Fibroblast of lung (primary cell): Measurements from ENCODE around the gene ANKRD18B. TPM values are rescaled to one million over a fixed set of nuclear protein-coding genes. Genes with fewer than 3 reads are reported as not detected.
"Not testable (repeated sequence)": the region's sequence is repeated elsewhere in the genome, so short reads cannot be mapped to it uniquely, and the experiment has no call there.

Source experiments
- DNase-seq, 2 donors: peaks; one replicate each; pipeline versions ENCODE4 v3.0.0 to v3.0.0-alpha.2; 2010; ENCODE audit warnings: low read depth in 2 of 2
- H2AFZ ChIP-seq: 2 replicates; pipeline ENCODE4 v1.5.1; 2012; ENCODE audit warnings: low read length, control low read depth, inconsistent platforms
- H3K27ac ChIP-seq: 2 replicates; pipeline ENCODE4 v1.5.1; 2011; ENCODE audit warnings: low read length, control low read depth; ENCODE audit not compliant: insufficient read depth
- H3K27me3 ChIP-seq: 2 replicates; pipeline ENCODE4 v1.5.1; 2011; ENCODE audit warnings: mild to moderate bottlenecking, low read length; ENCODE audit not compliant: control insufficient read depth, insufficient read depth
- H3K36me3 ChIP-seq: 2 replicates; pipeline ENCODE4 v1.5.1; 2011; ENCODE audit warnings: low read length; ENCODE audit not compliant: control insufficient read depth, insufficient read depth
- H3K4me1 ChIP-seq: 2 replicates; pipeline ENCODE4 v1.5.1; 2011; ENCODE audit warnings: low read length; ENCODE audit not compliant: control insufficient read depth, insufficient read depth; ENCODE audit errors: extremely low read depth
- H3K4me2 ChIP-seq: 2 replicates; pipeline ENCODE4 v1.5.1; 2011; ENCODE audit warnings: low read length, control low read depth; ENCODE audit not compliant: insufficient read depth; ENCODE audit errors: extremely low read depth
- H3K4me3 ChIP-seq, 4 experiments: fragments of 200-600 bp in 1 of 4; sonication (generic) in 1 of 4; replicated peaks in 1 of 4; 2 replicates each; pipeline ENCODE4 v1.5.1; 2011 to 2016; ENCODE audit warnings: low read length in 4 of 4, low read depth in 3 of 4, mild to moderate bottlenecking in 3 of 4, control low read depth in 2 of 4, inconsistent platforms in 1 of 4, mixed read lengths in 1 of 4; ENCODE audit not compliant: insufficient read depth in 1 of 4; ENCODE audit errors: control extremely low read depth in 1 of 4
- H3K79me2 ChIP-seq: 2 replicates; pipeline ENCODE4 v1.5.1; 2012; ENCODE audit warnings: mild to moderate bottlenecking, low read length, inconsistent platforms; ENCODE audit not compliant: control insufficient read depth, insufficient read depth
- H3K9ac ChIP-seq: 2 replicates; pipeline ENCODE4 v1.5.1; 2011; ENCODE audit warnings: mild to moderate bottlenecking, low read length, control low read depth; ENCODE audit not compliant: insufficient read depth
- H3K9me3 ChIP-seq: 2 replicates; pipeline ENCODE4 v1.5.1; 2012; ENCODE audit warnings: low read depth, low read length; ENCODE audit not compliant: control insufficient read depth, insufficient read depth
- H4K20me1 ChIP-seq: 2 replicates; pipeline ENCODE4 v1.5.1; 2011; ENCODE audit warnings: low read length; ENCODE audit not compliant: control insufficient read depth, insufficient read depth; ENCODE audit errors: extremely low read depth
- EZH2 ChIP-seq: IDR thresholded peaks from 2 replicates; pipeline ENCODE4 v1.5.1; 2012; ENCODE audit warnings: low read length, control low read depth, mild to moderate bottlenecking; ENCODE audit errors: missing control alignments
- polyA plus RNA-seq, 2 donors: library from polyadenylated mRNA; depleted of rRNA in 1 of 2; stranded (reverse) in 1 of 2; unstranded in 1 of 2; fragments of >200 nt; gene quantifications; 2 replicates each; pipeline ENCODE4 v1.2.1, GENCODE V29; 2011 to 2012; ENCODE audit warnings: missing spikeins in 1 of 2
- total RNA-seq: library from RNA; depleted of rRNA; stranded (reverse); fragments of >200 nt; gene quantifications from 2 replicates; pipeline ENCODE4 v1.2.1, GENCODE V29; 2014
- TF ChIP-seq, protein P1 (sequence below), 2 donors: IDR thresholded peaks in 1 of 2; conservative IDR thresholded peaks in 1 of 2; 1 replicate in 1 of 2; 2 replicates in 1 of 2; pipeline ENCODE4 v1.5.1; 2011 to 2012; ENCODE audit warnings: low read length in 2 of 2, control low read depth in 1 of 2, inconsistent platforms in 1 of 2, low read depth in 1 of 2, mild to moderate bottlenecking in 1 of 2

The ANKRD18B gene
- total and polyA plus RNA-seq, 2 donors (not counting 1 experiment from before 2014, with no cell fraction given), result 0.17 to 0.82 TPM

DNA sequence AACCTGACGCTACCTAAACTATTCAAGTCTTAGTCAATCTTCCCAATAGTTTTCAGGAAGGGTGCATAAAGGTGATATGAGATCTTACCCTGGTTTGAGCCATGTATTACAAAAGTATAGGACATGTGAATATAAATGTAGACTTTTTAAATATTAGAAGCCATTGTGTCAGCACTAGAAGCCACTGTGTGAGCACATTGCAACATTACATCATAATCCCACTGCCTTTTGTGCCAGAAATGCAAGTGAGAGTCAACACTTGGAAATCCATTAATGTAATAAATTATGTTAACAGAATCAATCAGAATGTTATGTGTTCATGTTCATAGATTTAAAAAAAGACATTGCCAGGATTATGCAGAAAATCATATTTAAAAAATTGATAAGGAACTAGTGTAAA, 7.7 kb upstream of the ANKRD18B start:
- not testable (repeated sequence) for H3K27me3 ChIP-seq, H3K79me2 ChIP-seq

GRCh38 chr9:33517373-33517772, 6.7 kb upstream of the ANKRD18B start:
- Histone ChIP-seq H4K20me1 (no peaks in the 10 kb centered on the region), H3K36me3 (no peaks in the 10 kb centered on the region), H3K4me2 (no peak overlapping the region), H3K27ac (no peak overlapping the region), H3K9ac (no peak overlapping the region), H2AFZ (no peak overlapping the region), H3K27me3 (no peaks in the 10 kb centered on the region), H3K4me3 (no peak overlapping the region), H3K4me1 (peaks cover 4% of the 10 kb centered on the region), H3K79me2 (no peaks in the 10 kb centered on the region), H3K9me3 (no peaks in the 10 kb centered on the region)
- no peak for TF ChIP-seq EZH2
- TF ChIP-seq, protein P1, sequence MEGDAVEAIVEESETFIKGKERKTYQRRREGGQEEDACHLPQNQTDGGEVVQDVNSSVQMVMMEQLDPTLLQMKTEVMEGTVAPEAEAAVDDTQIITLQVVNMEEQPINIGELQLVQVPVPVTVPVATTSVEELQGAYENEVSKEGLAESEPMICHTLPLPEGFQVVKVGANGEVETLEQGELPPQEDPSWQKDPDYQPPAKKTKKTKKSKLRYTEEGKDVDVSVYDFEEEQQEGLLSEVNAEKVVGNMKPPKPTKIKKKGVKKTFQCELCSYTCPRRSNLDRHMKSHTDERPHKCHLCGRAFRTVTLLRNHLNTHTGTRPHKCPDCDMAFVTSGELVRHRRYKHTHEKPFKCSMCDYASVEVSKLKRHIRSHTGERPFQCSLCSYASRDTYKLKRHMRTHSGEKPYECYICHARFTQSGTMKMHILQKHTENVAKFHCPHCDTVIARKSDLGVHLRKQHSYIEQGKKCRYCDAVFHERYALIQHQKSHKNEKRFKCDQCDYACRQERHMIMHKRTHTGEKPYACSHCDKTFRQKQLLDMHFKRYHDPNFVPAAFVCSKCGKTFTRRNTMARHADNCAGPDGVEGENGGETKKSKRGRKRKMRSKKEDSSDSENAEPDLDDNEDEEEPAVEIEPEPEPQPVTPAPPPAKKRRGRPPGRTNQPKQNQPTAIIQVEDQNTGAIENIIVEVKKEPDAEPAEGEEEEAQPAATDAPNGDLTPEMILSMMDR (conservative IDR thresholded peaks at IDR 0.05 in 1 of 2, IDR thresholded peaks at IDR 0.05 in 1 of 2; ENCODE audit: low read depth in 1 of 2, low read length in 2 of 2), result peak; percentile 55 to 70
- peak; percentile 42 to 66 for DNase-seq

More for the DNA sequence above, 7.7 kb upstream of the ANKRD18B start:
- H3K9ac ChIP-seq, DNase-seq, H3K36me3 ChIP-seq, H2AFZ ChIP-seq, H4K20me1 ChIP-seq, H3K4me3 ChIP-seq, H3K4me2 ChIP-seq, H3K27ac ChIP-seq, H3K9me3 ChIP-seq, H3K4me1 ChIP-seq: not testable (repeated sequence)

- H3K4me3 ChIP-seq, H3K27me3 ChIP-seq, H3K4me2 ChIP-seq, H3K9me3 ChIP-seq, H3K79me2 ChIP-seq, H3K27ac ChIP-seq, H3K4me1 ChIP-seq, H3K9ac ChIP-seq, H4K20me1 ChIP-seq, H3K36me3 ChIP-seq, H2AFZ ChIP-seq: not testable (repeated sequence)
- DNase-seq, result peak; percentile 57 to 84
Observed at GRCh38 chr9:33517934-33518577, 6.0 kb upstream of the ANKRD18B start.

DNA sequence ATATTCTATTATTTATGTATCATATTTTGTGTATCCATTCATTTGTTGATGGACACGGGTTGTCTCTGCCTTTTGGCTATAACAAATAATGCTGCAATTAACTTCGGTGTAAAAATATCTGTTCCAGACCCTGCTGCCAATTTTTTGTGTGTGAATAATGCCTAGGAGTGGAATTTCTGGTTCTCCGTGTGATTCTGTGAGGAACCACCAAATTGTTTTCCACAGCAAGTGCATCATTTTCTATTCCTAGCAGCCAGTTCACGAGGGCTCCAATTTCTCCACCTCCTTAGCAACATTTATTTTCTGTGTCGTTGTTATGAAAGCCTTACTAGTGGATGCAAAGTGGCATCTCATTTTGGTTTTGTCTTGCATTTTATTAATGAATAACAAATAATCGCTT, 2.2 kb upstream of the ANKRD18B start:
- H3K36me3 ChIP-seq, H3K4me3 ChIP-seq, H3K27ac ChIP-seq, H3K79me2 ChIP-seq, H2AFZ ChIP-seq, H3K4me1 ChIP-seq, H3K27me3 ChIP-seq, H3K9me3 ChIP-seq, H4K20me1 ChIP-seq, DNase-seq, H3K9ac ChIP-seq, H3K4me2 ChIP-seq: not testable (repeated sequence)
